Measurements from ENCODE around the gene KRT13. TPM values are rescaled to one million over a fixed set of nuclear protein-coding genes. Genes with fewer than 3 reads are reported as not detected.

KRT13 gene
- polyA plus RNA-seq, 1 experiment = not detected

DNA sequence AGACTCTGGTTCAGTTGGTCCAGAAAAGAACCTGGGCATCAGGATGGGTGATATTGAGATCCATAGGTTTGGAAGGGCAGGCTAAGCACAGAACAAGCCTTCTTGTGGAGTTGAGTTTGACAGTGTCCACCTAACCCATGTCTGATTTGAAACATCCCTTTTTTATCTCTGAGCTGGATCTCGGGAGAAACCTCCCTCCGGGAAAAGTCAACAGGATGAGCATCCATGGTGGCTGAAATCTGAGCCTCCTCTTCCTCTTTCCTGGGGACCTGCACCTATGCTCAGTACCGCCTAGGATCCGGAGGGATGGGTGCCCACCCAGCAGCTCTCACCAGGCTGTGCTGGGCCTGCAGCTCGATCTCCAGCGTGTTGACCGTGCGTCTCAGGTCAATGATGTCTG is 41.7 kb downstream of the KRT13 start:
- POLR2A ChIA-PET = no interaction called here
- Histone ChIP-seq H3K27me3 (ENCODE audit: control insufficient read depth, insufficient read depth, low read length) (peaks cover 14% of the 10 kb centered on the region), H3K9me3 (ENCODE audit: control insufficient read depth, insufficient read depth, low read length) (peaks cover 16% of the 10 kb centered on the region), H3K4me3 (ENCODE audit: low read depth, low read length) (no peak overlapping the region), H3K27ac (ENCODE audit: low read depth, low read length) (no peak overlapping the region)
- no peak for DNase-seq (ENCODE audit: low read depth, low spot score)
- TF ChIP-seq, protein P1, sequence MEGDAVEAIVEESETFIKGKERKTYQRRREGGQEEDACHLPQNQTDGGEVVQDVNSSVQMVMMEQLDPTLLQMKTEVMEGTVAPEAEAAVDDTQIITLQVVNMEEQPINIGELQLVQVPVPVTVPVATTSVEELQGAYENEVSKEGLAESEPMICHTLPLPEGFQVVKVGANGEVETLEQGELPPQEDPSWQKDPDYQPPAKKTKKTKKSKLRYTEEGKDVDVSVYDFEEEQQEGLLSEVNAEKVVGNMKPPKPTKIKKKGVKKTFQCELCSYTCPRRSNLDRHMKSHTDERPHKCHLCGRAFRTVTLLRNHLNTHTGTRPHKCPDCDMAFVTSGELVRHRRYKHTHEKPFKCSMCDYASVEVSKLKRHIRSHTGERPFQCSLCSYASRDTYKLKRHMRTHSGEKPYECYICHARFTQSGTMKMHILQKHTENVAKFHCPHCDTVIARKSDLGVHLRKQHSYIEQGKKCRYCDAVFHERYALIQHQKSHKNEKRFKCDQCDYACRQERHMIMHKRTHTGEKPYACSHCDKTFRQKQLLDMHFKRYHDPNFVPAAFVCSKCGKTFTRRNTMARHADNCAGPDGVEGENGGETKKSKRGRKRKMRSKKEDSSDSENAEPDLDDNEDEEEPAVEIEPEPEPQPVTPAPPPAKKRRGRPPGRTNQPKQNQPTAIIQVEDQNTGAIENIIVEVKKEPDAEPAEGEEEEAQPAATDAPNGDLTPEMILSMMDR (IDR thresholded peaks at IDR 0.05; ENCODE audit: low read depth, low read length) = no peak
- CTCF ChIA-PET = interaction anchor here (0.7 to 1.1 kb wide), 2 partner anchors 85 to 122 kb away, joined by 4 read pairs; no protein-coding TSS in a partner anchor

DNA sequence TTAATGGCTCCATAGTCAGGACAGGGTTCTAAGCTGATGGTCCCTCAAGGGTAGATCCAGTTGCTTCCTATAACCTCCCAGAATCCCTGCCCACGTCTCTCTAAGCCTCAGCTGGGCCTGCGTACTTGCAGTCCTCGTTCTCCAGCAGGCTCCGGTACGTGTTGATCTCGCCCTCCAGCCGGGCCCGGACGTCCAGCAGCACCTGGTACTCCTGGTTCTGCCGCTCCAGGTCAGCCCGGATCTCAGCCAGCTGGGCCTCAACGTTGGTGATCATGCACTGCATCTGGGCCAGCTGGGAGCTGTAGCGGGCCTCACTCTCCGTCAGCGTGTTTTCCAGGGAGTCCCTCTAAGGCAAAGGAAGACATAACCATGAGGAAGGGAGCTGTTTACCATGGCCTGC is 42.7 kb downstream of the KRT13 start:
- TF ChIP-seq, protein P1 (IDR thresholded peaks at IDR 0.05; ENCODE audit: low read depth, low read length) = no peak
- CTCF ChIA-PET = interaction anchor here (1.1 to 2.8 kb wide), 2 partner anchors 86 kb away, joined by 4 to 8 read pairs; no protein-coding TSS in a partner anchor
- Histone ChIP-seq H3K27me3 (ENCODE audit: control insufficient read depth, insufficient read depth, low read length) (peaks cover 17% of the 10 kb centered on the region), H3K27ac (ENCODE audit: low read depth, low read length) (no peak overlapping the region), H3K9me3 (ENCODE audit: control insufficient read depth, insufficient read depth, low read length) (peaks cover 10% of the 10 kb centered on the region), H3K4me3 (ENCODE audit: low read depth, low read length) (no peak overlapping the region)
- no peak for DNase-seq (ENCODE audit: low read depth, low spot score)
- POLR2A ChIA-PET = no interaction called here

GRCh38 chr17:41457676-41458075 is 47.7 kb downstream of the KRT13 start:
- Histone ChIP-seq H3K27me3 (ENCODE audit: control insufficient read depth, insufficient read depth, low read length) (peaks cover 19% of the 10 kb centered on the region), H3K4me3 (ENCODE audit: low read depth, low read length) (no peak overlapping the region), H3K27ac (ENCODE audit: low read depth, low read length) (no peak overlapping the region), H3K9me3 (ENCODE audit: control insufficient read depth, insufficient read depth, low read length) (no peaks in the 10 kb centered on the region; the same call in 1 of the 2 replicates)
- CTCF ChIA-PET = no interaction called here
- DNase-seq (ENCODE audit: low read depth, low spot score) = no peak
- TF ChIP-seq, protein P1 (IDR thresholded peaks at IDR 0.05; ENCODE audit: low read depth, low read length) = no peak
- POLR2A ChIA-PET = no interaction called here

- CTCF ChIA-PET = no interaction called here
- POLR2A ChIA-PET = no interaction called here
- TF ChIP-seq, protein P1 (IDR thresholded peaks at IDR 0.05; ENCODE audit: low read depth, low read length) = no peak
- H3K4me3 ChIP-seq (ENCODE audit: low read depth, low read length) = no peak overlapping the region
- no peak for DNase-seq (ENCODE audit: low read depth, low spot score)
- peaks cover 6% of the 10 kb centered on the region; the same call in 1 of the 2 replicates for H3K9me3 ChIP-seq (ENCODE audit: control insufficient read depth, insufficient read depth, low read length)
- no peak overlapping the region for H3K27ac ChIP-seq (ENCODE audit: low read depth, low read length)
- peaks cover 18% of the 10 kb centered on the region for H3K27me3 ChIP-seq (ENCODE audit: control insufficient read depth, insufficient read depth, low read length)
These were observed 49.2 kb downstream of the KRT13 start for GRCh38 chr17:41456204-41456603.

- Histone ChIP-seq H3K9me3 (ENCODE audit: control insufficient read depth, insufficient read depth, low read length) (peaks cover 6% of the 10 kb centered on the region; the same call in 1 of the 2 replicates), H3K27me3 (ENCODE audit: control insufficient read depth, insufficient read depth, low read length) (peaks cover 17% of the 10 kb centered on the region), H3K27ac (ENCODE audit: low read depth, low read length) (no peak overlapping the region), H3K4me3 (ENCODE audit: low read depth, low read length) (no peak overlapping the region)
- ChIA-PET POLR2A (no interaction called here), CTCF (no interaction called here)
- no peak for DNase-seq (ENCODE audit: low read depth, low spot score)
- TF ChIP-seq, protein P1 (IDR thresholded peaks at IDR 0.05; ENCODE audit: low read depth, low read length) = no peak
These were observed 50.2 kb downstream of the KRT13 start for GRCh38 chr17:41455236-41455635.
